Activated T-cell treated with anti-CD3 and anti-CD28 coated beads, Interleukin-2, amount 50 U/mL, for 1 hour (primary cell): Measurements from ENCODE around the gene CDH13.

Experiments used
- DNase-seq: peaks from one replicate; pipeline ENCODE4 v3.0.0-alpha.2; 2020

Gene CDH13

GRCh38 chr16:83711069-83711468, 1084.3 kb downstream of the CDH13 start:
- DNase-seq, result no peak

- DNase-seq, result no peak
Observed at GRCh38 chr16:83713597-83713996, 1086.8 kb downstream of the CDH13 start.

- DNase-seq, result no peak
Observed at GRCh38 chr16:83714286-83714685, 1087.5 kb downstream of the CDH13 start.

- DNase-seq, result no peak
Observed at GRCh38 chr16:83715217-83715920, 1088.6 kb downstream of the CDH13 start.

GRCh38 chr16:83717308-83717707, 1090.5 kb downstream of the CDH13 start:
- no peak for DNase-seq

GRCh38 chr16:83717814-83718213, 1091.0 kb downstream of the CDH13 start:
- no peak for DNase-seq

GRCh38 chr16:83720213-83720612, 1093.4 kb downstream of the CDH13 start:
- DNase-seq, result no peak

GRCh38 chr16:83720981-83721380, 1094.2 kb downstream of the CDH13 start:
- DNase-seq, result no peak

GRCh38 chr16:83721676-83722075, 1094.9 kb downstream of the CDH13 start:
- DNase-seq, result no peak

GRCh38 chr16:83722456-83723183, 1095.9 kb downstream of the CDH13 start:
- no peak for DNase-seq

GRCh38 chr16:83723244-83723643, 1096.5 kb downstream of the CDH13 start:
- DNase-seq, result no peak

- no peak for DNase-seq
Observed at GRCh38 chr16:83723901-83724300, 1097.1 kb downstream of the CDH13 start.

- DNase-seq, result no peak
Observed at GRCh38 chr16:83724585-83724984, 1097.8 kb downstream of the CDH13 start.

GRCh38 chr16:83725313-83725712, 1098.5 kb downstream of the CDH13 start:
- no peak for DNase-seq

GRCh38 chr16:83727018-83727417, 1100.2 kb downstream of the CDH13 start:
- DNase-seq, result no peak

GRCh38 chr16:83727751-83728352, 1101.1 kb downstream of the CDH13 start:
- DNase-seq, result no peak

- DNase-seq, result no peak
Observed at GRCh38 chr16:83728492-83728891, 1101.7 kb downstream of the CDH13 start.

- no peak for DNase-seq
Observed at GRCh38 chr16:83730812-83731211, 1104.0 kb downstream of the CDH13 start.

GRCh38 chr16:83732536-83732935, 1105.8 kb downstream of the CDH13 start:
- DNase-seq, result no peak

- no peak for DNase-seq
Observed at GRCh38 chr16:83733301-83733700, 1106.5 kb downstream of the CDH13 start.

- DNase-seq, result no peak
Observed at GRCh38 chr16:83734136-83734535, 1107.4 kb downstream of the CDH13 start.

- DNase-seq, result no peak
Observed at GRCh38 chr16:83737729-83738354, 1111.1 kb downstream of the CDH13 start.

- no peak for DNase-seq
Observed at GRCh38 chr16:83738923-83739503, 1112.2 kb downstream of the CDH13 start.
